DMS53 treated with DMSO at 0.1 percent for 48 hours (cell line): ENCODE measurements around the gene CYB5R3.
"Not testable (repeated sequence)": the region's sequence is repeated elsewhere in the genome, so short reads cannot be mapped to it uniquely, and the experiment has no call there.

ENCODE experiments used
- DNase-seq: peaks from one replicate; lab custom pipeline; 2025; ENCODE audit not compliant: unreplicated experiment; lab: John Stamatoyannopoulos, UW

CYB5R3 gene

GRCh38 chr22:42608136-42608822, 40.9 kb downstream of the CYB5R3 start:
- DNase-seq: no peak

- DNase-seq: not testable (repeated sequence)
Measured at GRCh38 chr22:42607641-42608040, 41.6 kb downstream of the CYB5R3 start.

GRCh38 chr22:42604403-42604802, 44.8 kb downstream of the CYB5R3 start:
- no peak for DNase-seq

GRCh38 chr22:42603427-42603826, 45.8 kb downstream of the CYB5R3 start:
- DNase-seq: no peak

- no peak for DNase-seq
Measured at GRCh38 chr22:42602470-42602869, 46.7 kb downstream of the CYB5R3 start.

GRCh38 chr22:42601879-42602465, 47.2 kb downstream of the CYB5R3 start:
- no peak for DNase-seq

- no peak for DNase-seq
Measured at GRCh38 chr22:42596863-42597530, 52.2 kb downstream of the CYB5R3 start.

- DNase-seq: no peak
Measured at GRCh38 chr22:42596336-42596735, 52.9 kb downstream of the CYB5R3 start.

- DNase-seq: no peak
Measured at GRCh38 chr22:42595434-42595833, 53.8 kb downstream of the CYB5R3 start.

GRCh38 chr22:42591987-42592386, 57.2 kb downstream of the CYB5R3 start:
- DNase-seq: no peak

- DNase-seq: no peak
Measured at GRCh38 chr22:42587588-42588175, 61.5 kb downstream of the CYB5R3 start.

GRCh38 chr22:42586381-42586780, 62.8 kb downstream of the CYB5R3 start:
- DNase-seq: no peak

- no peak for DNase-seq
Measured at GRCh38 chr22:42585096-42585495, 64.1 kb downstream of the CYB5R3 start.

- no peak for DNase-seq
Measured at GRCh38 chr22:42584364-42584940, 64.7 kb downstream of the CYB5R3 start.

GRCh38 chr22:42582987-42583386, 66.2 kb downstream of the CYB5R3 start:
- no peak for DNase-seq

- peak; percentile 24 for DNase-seq
Measured at GRCh38 chr22:42581762-42582716, 67.2 kb downstream of the CYB5R3 start.

GRCh38 chr22:42581194-42581761, 67.9 kb downstream of the CYB5R3 start:
- not testable (repeated sequence) for DNase-seq

GRCh38 chr22:42580040-42580439, 69.2 kb downstream of the CYB5R3 start:
- DNase-seq: not testable (repeated sequence)

- DNase-seq: no peak
Measured at GRCh38 chr22:42577623-42578240, 71.5 kb downstream of the CYB5R3 start.

GRCh38 chr22:42577141-42577540, 72.1 kb downstream of the CYB5R3 start:
- not testable (repeated sequence) for DNase-seq
